A549 (cell line): ENCODE results near the gene GPR55. TPM values are rescaled to one million over a fixed set of nuclear protein-coding genes. Genes with fewer than 3 reads are reported as not detected.

Experiments
- ATAC-seq, 2 experiments: fragments of 200-7000 bp in 1 of 2; fragments of >200 bp in 1 of 2; cut with Nextera tagmentation in 1 of 2; cut with Tn5 transposase in 1 of 2; 3 replicates each; pipeline versions ENCODE4 v1.8.0 to v1.9.1; 2018 to 2020; ENCODE audit warnings: mild to moderate bottlenecking in 1 of 2, moderate library complexity in 1 of 2
- CTCF ChIA-PET: fragments of 300-600 bp; sonication (Branson Sonifier 250); formaldehyde crosslinking; extraction: SDS; loops from one replicate; lab custom pipeline; 2021; ENCODE audit warnings: antibody characterized with exemption, inconsistent platforms; lab: Yijun Ruan, JAX
- POLR2A ChIA-PET: fragments of 350-600 bp; formaldehyde crosslinking; extraction: SDS; loops from one replicate; lab custom pipeline; 2021; ENCODE audit warnings: antibody characterized with exemption, inconsistent platforms; lab: Yijun Ruan, JAX
- DNase-seq, 2 experiments: peaks; one replicate each; pipeline versions ENCODE4 v3.0.0 to v3.0.0-alpha.2; 2011 to 2016; ENCODE audit warnings: low read depth in 1 of 2, low spot score in 1 of 2
- FAIRE-seq: peaks from 2 replicates; lab custom pipeline; 2011; peaks lifted over from hg19 to GRCh38; lab: Jason Lieb, UNC
- H3K27ac ChIP-seq, 2 experiments: fragments of >200 bp; sonication (Bioruptor Twin); formaldehyde crosslinking; 3 replicates each; pipeline ENCODE4 v1.5.1; 2016 to 2017
- H3K4me1 ChIP-seq: fragments of >200 bp; sonication (Bioruptor Twin); formaldehyde crosslinking; 3 replicates; pipeline ENCODE4 v1.6.1; 2016
- H3K4me2 ChIP-seq: fragments of >200 bp; sonication (Bioruptor Twin); formaldehyde crosslinking; 3 replicates; pipeline ENCODE4 v1.6.1; 2016
- H3K4me3 ChIP-seq: fragments of >200 bp; sonication (Bioruptor Twin); formaldehyde crosslinking; 3 replicates; pipeline ENCODE4 v1.5.1; 2016
- H3K9me3 ChIP-seq: fragments of >200 bp; sonication (Bioruptor Twin); formaldehyde crosslinking; 3 replicates; pipeline ENCODE4 v1.6.1; 2016
- CEBPB ChIP-seq, 2 experiments: fragments of >200 bp in 1 of 2; sonication (Bioruptor Twin) in 1 of 2; formaldehyde crosslinking in 1 of 2; IDR thresholded peaks; 2 replicates each; pipeline ENCODE4 v1.6.1; 2012 to 2016
- CHD2 ChIP-seq: fragments of 150-350 bp; IDR thresholded peaks from 2 replicates; pipeline ENCODE4 v1.6.1; 2014; ENCODE audit warnings: low read length; ENCODE audit not compliant: partially characterized antibody
- EHF ChIP-seq: fragments of 250-450 bp; sonication (Bioruptor Pico); IDR thresholded peaks from 2 replicates; pipeline ENCODE4 v1.5.0; 2020; ENCODE audit warnings: mild to moderate bottlenecking
- ESRRA ChIP-seq: fragments of 150-350 bp; IDR thresholded peaks from 2 replicates; pipeline ENCODE4 v1.6.1; 2014; ENCODE audit warnings: mild to moderate bottlenecking, low read length, borderline replicate concordance
- FOSB ChIP-seq: fragments of 250-450 bp; sonication (Bioruptor Pico); IDR thresholded peaks from 2 replicates; pipeline ENCODE4 v1.5.0; 2020; ENCODE audit warnings: mild to moderate bottlenecking, moderate library complexity
- HDAC2 ChIP-seq: fragments of 200-600 bp; sonication (generic); IDR thresholded peaks from 2 replicates; pipeline ENCODE4 v1.6.1; 2016
- HOXB13 ChIP-seq: fragments of 250-450 bp; sonication (Bioruptor Pico); IDR thresholded peaks from 2 replicates; pipeline ENCODE4 v1.5.0; 2020; ENCODE audit warnings: low read depth, mild to moderate bottlenecking, moderate library complexity
- KDM1A ChIP-seq: fragments of 200-600 bp; sonication (generic); IDR thresholded peaks from 2 replicates; pipeline ENCODE4 v1.6.1; 2016; ENCODE audit warnings: low read depth, mild to moderate bottlenecking
- MAFK ChIP-seq: fragments of 450-650 bp; IDR thresholded peaks from 2 replicates; pipeline ENCODE4 v1.6.1; 2014; ENCODE audit not compliant: partially characterized antibody
- NPAS2 ChIP-seq: fragments of 250-450 bp; sonication (Bioruptor Pico); IDR thresholded peaks from 2 replicates; pipeline ENCODE4 v1.8.0; 2022; ENCODE audit warnings: mild to moderate bottlenecking, moderate library complexity, borderline replicate concordance
- NR3C1 ChIP-seq: fragments of >200 bp; sonication (Bioruptor Twin); formaldehyde crosslinking; IDR thresholded peaks from 3 replicates; pipeline ENCODE4 v1.6.1; 2017
- PHF8 ChIP-seq: fragments of 200-600 bp; sonication (generic); IDR thresholded peaks from 2 replicates; pipeline ENCODE4 v1.6.1; 2016; ENCODE audit warnings: low read depth, mild to moderate bottlenecking, antibody characterized with exemption, moderate library complexity, borderline replicate concordance
- POLR2AphosphoS2 ChIP-seq: conservative IDR thresholded peaks from 2 replicates; pipeline ENCODE4 v1.6.1; 2012; ENCODE audit warnings: low read length, improper control_type of control experiment, inconsistent platforms
- RARB ChIP-seq: fragments of 250-450 bp; sonication (Bioruptor Pico); IDR thresholded peaks from 2 replicates; pipeline ENCODE4 v1.8.0; 2021; ENCODE audit warnings: mild to moderate bottlenecking, moderate library complexity
- RCOR1 ChIP-seq: fragments of 150-350 bp; IDR thresholded peaks from 2 replicates; pipeline ENCODE4 v1.6.1; 2014; ENCODE audit warnings: antibody characterized with exemption, low read length, low read depth
- RNF2 ChIP-seq: fragments of 200-600 bp; sonication (generic); IDR thresholded peaks from 2 replicates; pipeline ENCODE4 v1.6.1; 2016; ENCODE audit warnings: low read depth, mild to moderate bottlenecking, antibody characterized with exemption, moderate library complexity, borderline replicate concordance
- TFCP2L1 ChIP-seq: fragments of 250-450 bp; sonication (Bioruptor Pico); IDR thresholded peaks from 2 replicates; pipeline ENCODE4 v1.5.0; 2021; ENCODE audit warnings: mild to moderate bottlenecking
- TP53 ChIP-seq: fragments of 250-450 bp; sonication (Bioruptor Pico); IDR thresholded peaks from 2 replicates; pipeline ENCODE4 v1.5.0; 2021; ENCODE audit warnings: mild to moderate bottlenecking, moderate library complexity
- ZC3H11A ChIP-seq: fragments of 450-650 bp; IDR thresholded peaks from 2 replicates; pipeline ENCODE4 v1.6.1; 2014; ENCODE audit warnings: antibody characterized with exemption, mild to moderate bottlenecking
- ZFP36 ChIP-seq: fragments of 450-650 bp; IDR thresholded peaks from 2 replicates; pipeline ENCODE4 v1.6.1; 2014; ENCODE audit warnings: borderline replicate concordance; ENCODE audit not compliant: partially characterized antibody
- WGBS: methylation state at CpG from one replicate; pipeline ENCODE4 v1.1.6; 2017; ENCODE audit errors: missing lambda C conversion rate; 5-methylcytosine and 5-hydroxymethylcytosine counted together
- polyA plus RNA-seq, 4 experiments: library from polyadenylated mRNA; depleted of rRNA in 3 of 4; stranded (reverse); fragments of >200 nt; fragmentation: RNase III in 1 of 4; extraction: RNeasy Plus Mini Kit Qiagen cat#74134 plus additional on column Dnase treatment in 1 of 4; gene quantifications; 2 replicates in 3 of 4; 3 replicates in 1 of 4; pipeline ENCODE4 v1.2.3, GENCODE V29; 2011 to 2017
- TF ChIP-seq, protein P1 (sequence below): fragments of 450-650 bp; IDR thresholded peaks from 2 replicates; pipeline ENCODE4 v1.6.1; 2014; ENCODE audit warnings: antibody characterized with exemption
- TF ChIP-seq, protein P2 (sequence below): IDR thresholded peaks from 2 replicates; pipeline ENCODE4 v1.6.1; 2012; ENCODE audit warnings: low read depth, borderline replicate concordance
- TF ChIP-seq, protein P3 (sequence below): IDR thresholded peaks from 2 replicates; pipeline ENCODE4 v1.6.1; 2012
- TF ChIP-seq, protein P4 (sequence below): fragments of 250-450 bp; sonication (Bioruptor Pico); IDR thresholded peaks from 2 replicates; pipeline ENCODE4 v1.5.0; 2021; ENCODE audit warnings: mild to moderate bottlenecking, moderate library complexity, borderline replicate concordance
- TF ChIP-seq, protein P5 (sequence below): fragments of >200 bp; sonication (Bioruptor Twin); formaldehyde crosslinking; IDR thresholded peaks from 3 replicates; pipeline ENCODE4 v1.5.1; 2016
- TF ChIP-seq, protein P6 (sequence below): fragments of 200-600 bp; sonication (generic); IDR thresholded peaks from 2 replicates; pipeline ENCODE4 v1.6.1; 2016; ENCODE audit warnings: antibody characterized with exemption, mild to moderate bottlenecking, moderate library complexity

GPR55 gene
- polyA plus RNA-seq, 2 of the 4 experiments (the other 2 are of a cell fraction) = not detected

DNA sequence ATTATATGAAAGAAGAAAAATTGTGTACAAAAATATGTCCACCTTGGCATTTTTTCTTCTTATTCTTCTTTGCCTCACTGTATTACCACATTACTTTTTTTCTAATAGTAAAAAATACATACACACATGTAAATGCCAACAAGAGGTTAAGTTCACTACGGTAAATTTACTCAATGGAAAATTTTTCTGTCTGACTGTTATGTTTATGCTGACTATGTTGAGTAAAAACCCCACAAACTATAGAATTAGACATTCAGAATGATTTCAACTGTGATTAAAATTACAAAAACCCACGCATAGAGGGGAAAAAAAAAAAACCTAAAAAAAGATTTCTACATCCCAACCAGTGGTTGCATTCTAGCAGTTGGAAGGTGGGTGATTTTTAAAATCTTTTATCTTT lies 5.4 kb downstream of the GPR55 start:
- ChIA-PET POLR2A (no interaction called here), CTCF (no interaction called here)
- Histone ChIP-seq H3K4me1 (no peaks in the 10 kb centered on the region), H3K4me2 (no peak overlapping the region), H3K9me3 (no peaks in the 10 kb centered on the region), H3K27ac (no peak overlapping the region), H3K4me3 (no peak overlapping the region)
- TF ChIP-seq PHF8 (no peak), NR3C1 (no peak), ZC3H11A (no peak), ESRRA (no peak), FOSB (CRISPR knock-in tag) (no peak), CHD2 (no peak), TFCP2L1 (CRISPR knock-in tag) (no peak), ZFP36 (no peak), MAFK (no peak), HOXB13 (CRISPR knock-in tag) (no peak), TP53 (CRISPR knock-in tag) (no peak)
- TF ChIP-seq, protein P1, sequence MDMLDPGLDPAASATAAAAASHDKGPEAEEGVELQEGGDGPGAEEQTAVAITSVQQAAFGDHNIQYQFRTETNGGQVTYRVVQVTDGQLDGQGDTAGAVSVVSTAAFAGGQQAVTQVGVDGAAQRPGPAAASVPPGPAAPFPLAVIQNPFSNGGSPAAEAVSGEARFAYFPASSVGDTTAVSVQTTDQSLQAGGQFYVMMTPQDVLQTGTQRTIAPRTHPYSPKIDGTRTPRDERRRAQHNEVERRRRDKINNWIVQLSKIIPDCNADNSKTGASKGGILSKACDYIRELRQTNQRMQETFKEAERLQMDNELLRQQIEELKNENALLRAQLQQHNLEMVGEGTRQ = no peak
- DNase-seq = no peak
- FAIRE-seq = no peak
- no peak for ATAC-seq
- 57% methylated on average over 2 of the region's 2 CpGs for WGBS

DNA sequence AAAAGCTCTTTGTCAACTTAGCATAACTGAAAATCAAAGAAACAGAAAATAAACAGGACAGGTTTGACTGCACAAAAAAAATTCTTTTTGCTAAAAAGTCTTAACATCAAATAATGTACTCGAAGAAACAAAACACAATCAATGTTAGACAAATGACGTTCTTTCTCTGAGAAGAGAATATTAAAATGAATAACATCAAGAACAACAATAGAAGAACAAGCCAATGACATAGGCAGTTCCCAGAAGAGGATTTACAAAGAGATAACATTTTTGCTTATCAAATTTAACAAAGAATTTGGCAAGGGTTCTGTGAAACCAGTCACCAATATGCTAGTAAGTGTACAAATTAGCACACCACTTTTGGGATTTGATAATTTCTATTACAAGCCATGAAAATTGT lies 5.8 kb downstream of the GPR55 start:
- ATAC-seq = no peak
- ChIA-PET POLR2A (no interaction called here), CTCF (interaction anchor here (0.7 to 1.8 kb wide), 2 partner anchors 28 to 40 kb away, joined by 3 read pairs; no protein-coding TSS in a partner anchor)
- TF ChIP-seq POLR2AphosphoS2 (no peak), CEBPB (IDR thresholded peaks at IDR 0.05) (no peak), CHD2 (no peak), RARB (no peak)
- Histone ChIP-seq H3K9me3 (no peaks in the 10 kb centered on the region), H3K27ac (no peak overlapping the region), H3K4me3 (no peak overlapping the region), H3K4me2 (no peak overlapping the region), H3K4me1 (no peaks in the 10 kb centered on the region)
- 33% methylated on average over 2 of the region's 2 CpGs for WGBS
- DNase-seq = no peak
- no peak for FAIRE-seq

DNA sequence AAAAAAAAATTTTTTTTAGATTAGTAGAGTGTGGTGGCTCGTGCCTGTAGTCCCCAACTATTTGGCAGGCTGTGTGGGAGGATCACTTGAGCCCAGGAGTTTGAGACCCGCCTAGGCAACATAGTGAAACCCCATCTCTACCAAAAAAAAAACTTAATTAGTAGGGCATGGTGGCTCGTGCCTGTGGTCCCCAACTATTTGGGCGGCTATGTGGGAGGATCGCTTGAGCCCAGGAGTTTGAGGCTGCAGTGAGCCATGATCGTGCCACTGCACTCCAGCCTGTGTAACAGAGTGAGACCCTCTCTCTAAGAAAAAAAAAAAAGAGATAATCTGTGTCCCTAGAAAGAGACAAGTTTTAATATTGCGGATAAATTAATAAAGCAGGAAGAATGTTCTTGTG lies 8.8 kb downstream of the GPR55 start:
- Histone ChIP-seq H3K27ac (no peak overlapping the region), H3K4me2 (no peak overlapping the region), H3K4me3 (no peak overlapping the region), H3K4me1 (no peaks in the 10 kb centered on the region), H3K9me3 (no peaks in the 10 kb centered on the region)
- ChIA-PET POLR2A (no interaction called here), CTCF (no interaction called here)
- 61% methylated on average over 7 of the region's 7 CpGs for WGBS
- FAIRE-seq (no peak), DNase-seq (no peak), ATAC-seq (no peak)
- TF ChIP-seq KDM1A (no peak), HDAC2 (no peak), ZC3H11A (no peak), FOSB (CRISPR knock-in tag) (no peak), RCOR1 (no peak), PHF8 (no peak), NR3C1 (no peak), TP53 (CRISPR knock-in tag) (no peak), RNF2 (no peak), EHF (CRISPR knock-in tag) (no peak), NPAS2 (CRISPR knock-in tag) (no peak)
- TF ChIP-seq, protein P2, sequence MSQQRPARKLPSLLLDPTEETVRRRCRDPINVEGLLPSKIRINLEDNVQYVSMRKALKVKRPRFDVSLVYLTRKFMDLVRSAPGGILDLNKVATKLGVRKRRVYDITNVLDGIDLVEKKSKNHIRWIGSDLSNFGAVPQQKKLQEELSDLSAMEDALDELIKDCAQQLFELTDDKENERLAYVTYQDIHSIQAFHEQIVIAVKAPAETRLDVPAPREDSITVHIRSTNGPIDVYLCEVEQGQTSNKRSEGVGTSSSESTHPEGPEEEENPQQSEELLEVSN = no peak
- TF ChIP-seq, protein P3, sequence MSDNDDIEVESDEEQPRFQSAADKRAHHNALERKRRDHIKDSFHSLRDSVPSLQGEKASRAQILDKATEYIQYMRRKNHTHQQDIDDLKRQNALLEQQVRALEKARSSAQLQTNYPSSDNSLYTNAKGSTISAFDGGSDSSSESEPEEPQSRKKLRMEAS = no peak
- TF ChIP-seq, protein P4, sequence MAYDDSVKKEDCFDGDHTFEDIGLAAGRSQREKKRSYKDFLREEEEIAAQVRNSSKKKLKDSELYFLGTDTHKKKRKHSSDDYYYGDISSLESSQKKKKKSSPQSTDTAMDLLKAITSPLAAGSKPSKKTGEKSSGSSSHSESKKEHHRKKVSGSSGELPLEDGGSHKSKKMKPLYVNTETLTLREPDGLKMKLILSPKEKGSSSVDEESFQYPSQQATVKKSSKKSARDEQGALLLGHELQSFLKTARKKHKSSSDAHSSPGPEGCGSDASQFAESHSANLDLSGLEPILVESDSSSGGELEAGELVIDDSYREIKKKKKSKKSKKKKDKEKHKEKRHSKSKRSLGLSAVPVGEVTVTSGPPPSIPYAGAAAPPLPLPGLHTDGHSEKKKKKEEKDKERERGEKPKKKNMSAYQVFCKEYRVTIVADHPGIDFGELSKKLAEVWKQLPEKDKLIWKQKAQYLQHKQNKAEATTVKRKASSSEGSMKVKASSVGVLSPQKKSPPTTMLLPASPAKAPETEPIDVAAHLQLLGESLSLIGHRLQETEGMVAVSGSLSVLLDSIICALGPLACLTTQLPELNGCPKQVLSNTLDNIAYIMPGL = no peak
- TF ChIP-seq, protein P5, sequence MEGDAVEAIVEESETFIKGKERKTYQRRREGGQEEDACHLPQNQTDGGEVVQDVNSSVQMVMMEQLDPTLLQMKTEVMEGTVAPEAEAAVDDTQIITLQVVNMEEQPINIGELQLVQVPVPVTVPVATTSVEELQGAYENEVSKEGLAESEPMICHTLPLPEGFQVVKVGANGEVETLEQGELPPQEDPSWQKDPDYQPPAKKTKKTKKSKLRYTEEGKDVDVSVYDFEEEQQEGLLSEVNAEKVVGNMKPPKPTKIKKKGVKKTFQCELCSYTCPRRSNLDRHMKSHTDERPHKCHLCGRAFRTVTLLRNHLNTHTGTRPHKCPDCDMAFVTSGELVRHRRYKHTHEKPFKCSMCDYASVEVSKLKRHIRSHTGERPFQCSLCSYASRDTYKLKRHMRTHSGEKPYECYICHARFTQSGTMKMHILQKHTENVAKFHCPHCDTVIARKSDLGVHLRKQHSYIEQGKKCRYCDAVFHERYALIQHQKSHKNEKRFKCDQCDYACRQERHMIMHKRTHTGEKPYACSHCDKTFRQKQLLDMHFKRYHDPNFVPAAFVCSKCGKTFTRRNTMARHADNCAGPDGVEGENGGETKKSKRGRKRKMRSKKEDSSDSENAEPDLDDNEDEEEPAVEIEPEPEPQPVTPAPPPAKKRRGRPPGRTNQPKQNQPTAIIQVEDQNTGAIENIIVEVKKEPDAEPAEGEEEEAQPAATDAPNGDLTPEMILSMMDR = no peak
- TF ChIP-seq, protein P6, sequence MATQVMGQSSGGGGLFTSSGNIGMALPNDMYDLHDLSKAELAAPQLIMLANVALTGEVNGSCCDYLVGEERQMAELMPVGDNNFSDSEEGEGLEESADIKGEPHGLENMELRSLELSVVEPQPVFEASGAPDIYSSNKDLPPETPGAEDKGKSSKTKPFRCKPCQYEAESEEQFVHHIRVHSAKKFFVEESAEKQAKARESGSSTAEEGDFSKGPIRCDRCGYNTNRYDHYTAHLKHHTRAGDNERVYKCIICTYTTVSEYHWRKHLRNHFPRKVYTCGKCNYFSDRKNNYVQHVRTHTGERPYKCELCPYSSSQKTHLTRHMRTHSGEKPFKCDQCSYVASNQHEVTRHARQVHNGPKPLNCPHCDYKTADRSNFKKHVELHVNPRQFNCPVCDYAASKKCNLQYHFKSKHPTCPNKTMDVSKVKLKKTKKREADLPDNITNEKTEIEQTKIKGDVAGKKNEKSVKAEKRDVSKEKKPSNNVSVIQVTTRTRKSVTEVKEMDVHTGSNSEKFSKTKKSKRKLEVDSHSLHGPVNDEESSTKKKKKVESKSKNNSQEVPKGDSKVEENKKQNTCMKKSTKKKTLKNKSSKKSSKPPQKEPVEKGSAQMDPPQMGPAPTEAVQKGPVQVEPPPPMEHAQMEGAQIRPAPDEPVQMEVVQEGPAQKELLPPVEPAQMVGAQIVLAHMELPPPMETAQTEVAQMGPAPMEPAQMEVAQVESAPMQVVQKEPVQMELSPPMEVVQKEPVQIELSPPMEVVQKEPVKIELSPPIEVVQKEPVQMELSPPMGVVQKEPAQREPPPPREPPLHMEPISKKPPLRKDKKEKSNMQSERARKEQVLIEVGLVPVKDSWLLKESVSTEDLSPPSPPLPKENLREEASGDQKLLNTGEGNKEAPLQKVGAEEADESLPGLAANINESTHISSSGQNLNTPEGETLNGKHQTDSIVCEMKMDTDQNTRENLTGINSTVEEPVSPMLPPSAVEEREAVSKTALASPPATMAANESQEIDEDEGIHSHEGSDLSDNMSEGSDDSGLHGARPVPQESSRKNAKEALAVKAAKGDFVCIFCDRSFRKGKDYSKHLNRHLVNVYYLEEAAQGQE = no peak
